Measurements from ENCODE around the gene TPRG1L.

DNA sequence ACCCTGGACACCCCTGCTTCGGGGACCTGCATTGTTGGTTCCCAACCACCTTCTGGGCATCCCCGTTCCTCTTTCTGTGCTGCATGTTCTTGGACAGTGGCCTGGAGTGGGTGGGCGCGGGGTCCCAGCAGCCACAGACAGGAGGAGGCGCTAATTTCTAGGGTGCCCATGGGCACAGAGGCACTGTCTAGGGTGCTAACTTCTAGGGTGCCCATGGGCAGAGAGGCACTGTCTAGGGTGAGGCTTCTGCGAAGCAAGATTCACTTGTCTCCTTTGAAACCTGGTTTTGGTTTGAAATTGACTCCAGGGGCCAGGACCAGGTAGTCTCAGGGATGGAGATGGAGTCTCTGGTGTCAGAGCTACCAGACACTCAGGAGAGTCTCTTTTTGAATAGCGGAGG, 12.7 kb upstream of the TPRG1L start:
- TF ChIP-seq, protein P1, sequence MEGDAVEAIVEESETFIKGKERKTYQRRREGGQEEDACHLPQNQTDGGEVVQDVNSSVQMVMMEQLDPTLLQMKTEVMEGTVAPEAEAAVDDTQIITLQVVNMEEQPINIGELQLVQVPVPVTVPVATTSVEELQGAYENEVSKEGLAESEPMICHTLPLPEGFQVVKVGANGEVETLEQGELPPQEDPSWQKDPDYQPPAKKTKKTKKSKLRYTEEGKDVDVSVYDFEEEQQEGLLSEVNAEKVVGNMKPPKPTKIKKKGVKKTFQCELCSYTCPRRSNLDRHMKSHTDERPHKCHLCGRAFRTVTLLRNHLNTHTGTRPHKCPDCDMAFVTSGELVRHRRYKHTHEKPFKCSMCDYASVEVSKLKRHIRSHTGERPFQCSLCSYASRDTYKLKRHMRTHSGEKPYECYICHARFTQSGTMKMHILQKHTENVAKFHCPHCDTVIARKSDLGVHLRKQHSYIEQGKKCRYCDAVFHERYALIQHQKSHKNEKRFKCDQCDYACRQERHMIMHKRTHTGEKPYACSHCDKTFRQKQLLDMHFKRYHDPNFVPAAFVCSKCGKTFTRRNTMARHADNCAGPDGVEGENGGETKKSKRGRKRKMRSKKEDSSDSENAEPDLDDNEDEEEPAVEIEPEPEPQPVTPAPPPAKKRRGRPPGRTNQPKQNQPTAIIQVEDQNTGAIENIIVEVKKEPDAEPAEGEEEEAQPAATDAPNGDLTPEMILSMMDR (conservative IDR thresholded peaks at IDR 0.05; ENCODE audit: low read depth, low read length) = 0 out of 2 replicates have a peak, but pooled peaks have one; percentile 34
- no peak for TF ChIP-seq EZH2phosphoT487 (IDR thresholded peaks at IDR 0.05; ENCODE audit: borderline replicate concordance, low read length)
- TF ChIP-seq EZH2 (IDR thresholded peaks at IDR 0.05; ENCODE audit: low read length, unreplicated experiment) = no peak
